ENCODE results near the gene ATG14.

The ATG14 gene

DNA sequence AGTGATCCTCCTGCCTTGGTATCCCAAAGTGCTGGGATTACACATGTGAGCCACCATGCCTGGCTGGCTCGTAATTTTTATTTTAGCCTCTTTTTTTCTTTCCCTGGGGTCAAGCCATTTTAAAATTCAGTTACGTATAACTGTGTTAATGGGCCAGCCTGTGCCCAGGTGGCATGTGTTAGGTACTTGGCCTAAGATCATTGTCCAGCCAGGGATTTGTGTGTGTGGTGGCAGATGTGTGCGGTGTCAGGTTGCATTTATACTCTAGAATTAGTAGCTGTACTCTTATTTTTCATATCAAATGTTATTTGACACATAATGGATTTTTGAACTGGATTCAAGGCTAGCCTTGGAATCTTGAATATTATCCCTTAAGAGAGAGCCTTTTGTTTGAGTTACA, 71.1 kb downstream of the ATG14 start:
- Histone ChIP-seq H3K9ac (ENCODE audit: insufficient read length) (no peak overlapping the region), H3K36me3 (ENCODE audit: insufficient read depth, low read length) (no peaks in the 10 kb centered on the region), H3K4me3 (no peak overlapping the region), H3K9me3 (ENCODE audit: low read depth, low read length) (no peaks in the 10 kb centered on the region), H3K27ac (no peak overlapping the region)
- DNase-seq (ENCODE audit: low read depth, low spot score): no peak
- TF ChIP-seq POLR2AphosphoS5 (IDR thresholded peaks at IDR 0.05; ENCODE audit: borderline replicate concordance, low read depth, low read length): no peak
- no peak for TF ChIP-seq EZH2 (IDR thresholded peaks at IDR 0.05)
- TF ChIP-seq FOXP2 (optimal IDR thresholded peaks at IDR 0.05; ENCODE audit: control extremely low read depth, extremely low read length, insufficient read depth): no peak

DNA sequence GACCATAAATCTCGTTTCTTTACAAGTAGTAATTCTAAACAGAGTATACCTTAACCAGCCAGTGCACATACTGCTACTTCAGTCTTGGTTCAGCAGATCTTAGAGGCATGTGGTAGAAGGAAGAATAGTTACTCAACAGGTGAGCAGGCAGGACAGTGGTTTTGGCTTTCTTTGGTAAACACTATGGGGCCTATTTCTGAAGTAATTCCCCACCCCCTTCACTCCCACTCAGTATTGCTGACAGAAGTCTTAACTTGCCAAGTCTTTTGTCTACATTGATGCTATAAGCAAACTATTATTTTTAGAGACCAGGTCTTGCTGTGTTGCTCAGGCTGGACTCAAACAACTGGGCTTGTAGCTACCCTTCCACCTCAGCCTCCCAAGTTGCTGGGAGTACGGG, 71.9 kb downstream of the ATG14 start:
- TF ChIP-seq EZH2 (IDR thresholded peaks at IDR 0.05) (no peak), FOXP2 (optimal IDR thresholded peaks at IDR 0.05; ENCODE audit: control extremely low read depth, extremely low read length, insufficient read depth) (no peak), POLR2AphosphoS5 (IDR thresholded peaks at IDR 0.05; ENCODE audit: borderline replicate concordance, low read depth, low read length) (no peak)
- Histone ChIP-seq H3K9me3 (ENCODE audit: low read depth, low read length) (no peaks in the 10 kb centered on the region), H3K4me3 (no peak overlapping the region), H3K36me3 (ENCODE audit: insufficient read depth, low read length) (no peaks in the 10 kb centered on the region), H3K27ac (no peak overlapping the region), H3K9ac (ENCODE audit: insufficient read length) (no peak overlapping the region)
- no peak for DNase-seq (ENCODE audit: low read depth, low spot score)

DNA sequence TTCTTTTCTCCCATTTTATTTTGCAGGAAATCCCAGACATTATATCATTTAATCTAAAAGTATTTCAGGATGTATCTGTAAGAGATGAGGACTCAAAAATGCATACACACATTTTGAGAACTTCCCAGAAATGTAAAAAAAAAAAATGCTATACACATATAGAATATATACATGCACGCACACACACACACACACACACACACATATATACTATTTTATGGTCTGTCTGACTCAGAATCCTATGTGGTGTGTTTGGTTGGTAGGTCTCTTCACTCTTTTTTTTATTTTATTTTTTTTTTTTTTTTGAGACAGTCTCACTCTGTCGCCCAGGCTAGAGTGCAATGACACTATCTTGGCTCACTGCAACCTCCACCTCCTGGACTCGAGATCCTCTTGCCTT, 74.9 kb downstream of the ATG14 start:
- no peak for DNase-seq (ENCODE audit: low read depth, low spot score)
- Histone ChIP-seq H3K27ac (no peak overlapping the region), H3K9ac (ENCODE audit: insufficient read length) (no peak overlapping the region), H3K9me3 (ENCODE audit: low read depth, low read length) (no peaks in the 10 kb centered on the region), H3K36me3 (ENCODE audit: insufficient read depth, low read length) (no peaks in the 10 kb centered on the region), H3K4me3 (no peak overlapping the region)
- TF ChIP-seq POLR2AphosphoS5 (IDR thresholded peaks at IDR 0.05; ENCODE audit: borderline replicate concordance, low read depth, low read length) (no peak), EZH2 (IDR thresholded peaks at IDR 0.05) (no peak), FOXP2 (optimal IDR thresholded peaks at IDR 0.05; ENCODE audit: control extremely low read depth, extremely low read length, insufficient read depth) (no peak)

DNA sequence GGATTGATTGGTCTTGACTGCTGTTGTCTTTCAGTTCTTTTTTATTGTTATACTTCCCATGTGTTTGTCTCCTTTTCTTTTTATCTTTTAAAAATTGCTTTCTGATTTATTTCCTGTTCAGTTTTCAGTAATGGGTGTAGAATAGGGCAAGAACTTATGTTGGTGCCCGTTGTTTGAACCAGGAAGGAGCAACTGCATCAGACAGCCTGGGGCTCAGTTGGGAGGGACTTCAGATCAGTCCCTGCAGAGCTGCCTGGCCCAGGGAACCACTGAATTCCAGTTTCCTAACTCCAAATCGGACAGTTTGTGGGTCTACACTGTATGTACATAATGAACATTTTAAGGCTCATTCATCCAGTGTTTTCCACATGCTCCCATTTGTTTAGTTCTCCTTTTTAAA, 75.5 kb downstream of the ATG14 start:
- no peak overlapping the region for H3K27ac ChIP-seq
- no peaks in the 10 kb centered on the region for H3K9me3 ChIP-seq (ENCODE audit: low read depth, low read length)
- no peak overlapping the region for H3K9ac ChIP-seq (ENCODE audit: insufficient read length)
- TF ChIP-seq EZH2 (IDR thresholded peaks at IDR 0.05) (no peak), FOXP2 (optimal IDR thresholded peaks at IDR 0.05; ENCODE audit: control extremely low read depth, extremely low read length, insufficient read depth) (no peak), POLR2AphosphoS5 (IDR thresholded peaks at IDR 0.05; ENCODE audit: borderline replicate concordance, low read depth, low read length) (no peak)
- H3K36me3 ChIP-seq (ENCODE audit: insufficient read depth, low read length): no peaks in the 10 kb centered on the region
- DNase-seq (ENCODE audit: low read depth, low spot score): no peak
- H3K4me3 ChIP-seq: no peak overlapping the region

DNA sequence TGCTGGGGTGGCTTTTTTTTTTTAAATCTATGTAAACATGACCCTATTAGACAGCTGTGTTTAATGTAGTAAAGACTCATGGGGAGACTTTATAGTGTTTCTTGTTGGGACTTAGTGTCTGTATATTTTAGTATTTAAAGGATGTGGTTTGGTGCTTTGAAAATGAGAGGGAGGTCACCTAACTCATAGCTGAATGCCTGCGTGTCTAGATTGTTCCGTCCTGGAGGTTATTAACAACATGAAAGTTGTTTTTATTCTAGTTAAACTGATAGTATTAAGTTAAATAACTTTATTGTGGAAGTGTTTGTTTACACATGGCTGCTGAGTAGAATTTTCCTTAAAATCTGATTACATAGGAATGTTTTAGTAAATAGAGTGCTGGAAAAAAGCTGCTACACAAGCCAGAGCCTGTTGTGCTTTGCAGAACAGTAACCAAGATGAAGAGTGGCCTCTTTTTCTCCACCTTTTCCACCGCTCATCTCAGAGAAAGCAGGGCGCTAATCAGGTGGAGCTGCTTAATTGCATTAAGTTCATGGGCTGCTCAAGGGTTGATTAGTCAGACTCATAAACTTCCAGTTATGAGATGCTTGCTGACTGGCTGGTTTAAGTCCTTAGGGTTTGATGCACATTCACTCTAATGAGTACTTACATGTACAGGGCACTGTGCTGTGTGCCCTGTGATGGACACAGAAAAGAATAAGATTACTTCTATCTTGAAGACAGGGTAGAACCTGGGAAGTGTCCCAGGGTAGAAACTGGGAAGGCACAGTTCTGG, 77.7 kb downstream of the ATG14 start:
- Histone ChIP-seq H3K4me3 (no peak overlapping the region), H3K9ac (ENCODE audit: insufficient read length) (no peak overlapping the region), H3K27ac (peak overlapping the region; percentile 12; the same call in 1 of the 2 replicates), H3K36me3 (ENCODE audit: insufficient read depth, low read length) (no peaks in the 10 kb centered on the region), H3K9me3 (ENCODE audit: low read depth, low read length) (no peaks in the 10 kb centered on the region)
- no peak for DNase-seq (ENCODE audit: low read depth, low spot score)
- TF ChIP-seq EZH2 (IDR thresholded peaks at IDR 0.05) (no peak), FOXP2 (optimal IDR thresholded peaks at IDR 0.05; ENCODE audit: control extremely low read depth, extremely low read length, insufficient read depth) (no peak), POLR2AphosphoS5 (IDR thresholded peaks at IDR 0.05; ENCODE audit: borderline replicate concordance, low read depth, low read length) (no peak)

DNA sequence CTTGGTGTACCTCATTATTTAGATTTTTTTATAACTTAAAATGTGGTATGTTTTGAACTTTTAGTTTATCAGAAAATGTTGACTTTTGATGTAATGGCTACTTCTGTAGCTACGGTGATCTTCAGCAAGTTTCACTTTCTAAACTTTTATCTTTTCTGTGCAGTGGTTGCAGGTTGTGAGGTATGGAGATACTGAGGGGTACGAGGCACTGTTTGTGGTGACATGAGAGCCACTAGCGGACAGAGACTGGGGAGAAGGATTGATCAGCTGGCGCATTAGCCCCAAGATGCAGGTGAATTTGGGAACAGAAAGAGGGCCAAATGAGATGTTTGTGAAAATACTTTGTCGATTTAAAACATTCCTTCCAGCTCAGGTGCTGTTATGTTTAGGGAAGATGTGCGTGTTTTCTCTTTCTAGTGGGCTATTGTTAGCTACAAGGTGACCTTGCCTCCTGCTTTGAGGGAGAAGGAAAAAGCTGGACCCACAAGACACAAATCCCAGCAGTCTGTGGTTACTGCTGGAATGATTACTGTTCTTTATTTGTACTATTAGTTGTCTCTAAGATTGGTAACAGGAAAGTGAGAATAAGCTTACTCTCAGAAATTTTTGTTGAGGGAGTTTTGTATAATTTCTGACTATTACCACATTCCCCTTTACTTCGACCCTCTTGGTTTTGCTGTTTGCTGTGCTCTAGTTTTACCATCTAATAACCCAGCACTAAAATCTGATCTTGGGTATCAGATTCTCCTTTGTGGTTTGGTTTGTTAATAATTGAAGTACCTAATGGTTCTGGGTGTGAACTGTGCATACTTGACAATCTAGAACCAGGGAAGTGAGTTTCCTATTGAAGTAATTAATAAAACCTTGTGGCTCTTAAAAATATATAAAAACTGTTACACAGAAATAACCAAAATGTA, 78.7 kb downstream of the ATG14 start:
- DNase-seq (ENCODE audit: low read depth, low spot score): no peak
- Histone ChIP-seq H3K9me3 (ENCODE audit: low read depth, low read length) (no peaks in the 10 kb centered on the region), H3K9ac (ENCODE audit: insufficient read length) (no peak overlapping the region), H3K27ac (peak overlapping the region; percentile 12; the same call in 1 of the 2 replicates), H3K36me3 (ENCODE audit: insufficient read depth, low read length) (no peaks in the 10 kb centered on the region), H3K4me3 (no peak overlapping the region)
- TF ChIP-seq FOXP2 (optimal IDR thresholded peaks at IDR 0.05; ENCODE audit: control extremely low read depth, extremely low read length, insufficient read depth) (no peak), POLR2AphosphoS5 (IDR thresholded peaks at IDR 0.05; ENCODE audit: borderline replicate concordance, low read depth, low read length) (no peak), EZH2 (IDR thresholded peaks at IDR 0.05) (no peak)

DNA sequence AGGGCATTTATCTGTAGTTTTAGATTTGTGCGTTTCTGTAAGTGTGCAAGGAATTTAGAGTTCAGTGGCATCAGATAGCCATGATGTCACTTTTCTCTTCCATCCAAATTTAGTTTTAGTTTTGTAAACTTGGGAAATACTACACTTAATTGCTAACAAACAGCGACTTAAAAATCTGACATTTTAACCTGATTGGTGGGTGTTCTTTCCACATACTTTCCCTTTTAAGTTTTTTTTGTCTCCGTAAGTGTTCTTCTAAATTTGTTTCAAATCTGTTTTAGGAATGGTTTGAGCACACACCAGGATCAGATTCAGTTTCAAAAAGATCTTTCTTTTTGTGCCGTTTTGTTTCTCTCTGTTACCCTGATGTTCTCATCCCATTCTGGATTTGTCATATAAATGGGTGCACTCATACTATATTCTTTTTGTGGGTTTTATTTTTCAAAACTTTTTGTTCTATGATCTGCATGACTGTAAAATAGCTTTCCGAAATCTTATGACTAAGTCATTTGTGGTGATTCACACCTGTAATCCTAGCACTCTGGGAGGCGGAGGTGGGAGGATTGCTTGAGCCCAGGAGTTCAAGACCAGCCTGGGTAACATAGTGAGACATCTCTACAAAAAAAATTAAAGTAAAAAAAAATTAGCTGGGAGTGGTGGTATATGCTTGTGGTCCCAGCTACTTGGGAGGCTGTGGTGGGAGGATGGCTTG, 81.5 kb downstream of the ATG14 start:
- H3K36me3 ChIP-seq (ENCODE audit: insufficient read depth, low read length): peaks cover under 1% of the 10 kb centered on the region; the same call in 1 of the 2 replicates
- H3K9me3 ChIP-seq (ENCODE audit: low read depth, low read length): no peaks in the 10 kb centered on the region
- no peak for TF ChIP-seq FOXP2 (optimal IDR thresholded peaks at IDR 0.05; ENCODE audit: control extremely low read depth, extremely low read length, insufficient read depth)
- no peak for TF ChIP-seq POLR2AphosphoS5 (IDR thresholded peaks at IDR 0.05; ENCODE audit: borderline replicate concordance, low read depth, low read length)
- TF ChIP-seq EZH2 (IDR thresholded peaks at IDR 0.05): no peak
- DNase-seq (ENCODE audit: low read depth, low spot score): no peak
- H3K27ac ChIP-seq: no peak overlapping the region
- H3K4me3 ChIP-seq: no peak overlapping the region
- H3K9ac ChIP-seq (ENCODE audit: insufficient read length): no peak overlapping the region

DNA sequence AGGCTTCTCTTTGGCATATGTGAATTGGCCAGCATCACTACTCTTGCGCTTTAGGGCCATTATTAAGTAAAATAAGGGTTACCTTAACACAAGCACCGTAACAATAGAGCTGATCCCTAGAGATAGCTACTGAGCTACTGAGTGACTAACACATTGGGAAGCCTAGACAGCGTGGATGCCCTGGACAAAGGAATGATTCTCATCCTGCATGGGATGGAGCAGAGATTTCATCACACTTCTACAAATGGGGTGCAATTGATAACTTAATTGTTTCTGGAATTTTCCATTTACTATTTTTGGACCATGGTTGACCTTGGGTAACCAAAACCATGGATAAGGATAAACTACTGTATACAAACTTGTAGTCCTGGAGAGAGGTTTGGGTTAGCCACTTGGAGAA, 83.3 kb downstream of the ATG14 start:
- DNase-seq (ENCODE audit: low read depth, low spot score): no peak
- TF ChIP-seq POLR2AphosphoS5 (IDR thresholded peaks at IDR 0.05; ENCODE audit: borderline replicate concordance, low read depth, low read length) (no peak), FOXP2 (optimal IDR thresholded peaks at IDR 0.05; ENCODE audit: control extremely low read depth, extremely low read length, insufficient read depth) (no peak)
- H3K9me3 ChIP-seq (ENCODE audit: low read depth, low read length): no peaks in the 10 kb centered on the region
- H3K4me3 ChIP-seq: no peak overlapping the region
- H3K9ac ChIP-seq (ENCODE audit: insufficient read length): no peak overlapping the region
- H3K27ac ChIP-seq: no peak overlapping the region
- H3K36me3 ChIP-seq (ENCODE audit: insufficient read depth, low read length): peaks cover 17% of the 10 kb centered on the region
